KMS-11 (cell line): ENCODE data around the gene ABCB1.

Experiments
- H2AFZ ChIP-seq: fragments of 200-600 bp; sonication (generic); 2 replicates; pipeline ENCODE4 v1.6.1; 2016; ENCODE audit warnings: antibody characterized with exemption, mixed run types, low read depth
- H3K27ac ChIP-seq: fragments of 200-600 bp; sonication (generic); 2 replicates; pipeline ENCODE4 v1.6.1; 2016; ENCODE audit warnings: mild to moderate bottlenecking, mixed run types
- H3K27me3 ChIP-seq: fragments of 200-600 bp; sonication (generic); 2 replicates; pipeline ENCODE4 v1.6.1; 2017; ENCODE audit warnings: mild to moderate bottlenecking, low read depth, mixed run types, moderate library complexity; ENCODE audit not compliant: insufficient read depth
- H3K36me3 ChIP-seq: fragments of 200-600 bp; sonication (generic); 2 replicates; pipeline ENCODE4 v1.6.1; 2017; ENCODE audit warnings: mild to moderate bottlenecking, mixed run types; ENCODE audit not compliant: insufficient read depth
- H3K4me1 ChIP-seq: fragments of 200-600 bp; sonication (generic); 2 replicates; pipeline ENCODE4 v1.6.1; 2016; ENCODE audit warnings: mild to moderate bottlenecking, low read depth, mixed run types; ENCODE audit not compliant: poor library complexity, severe bottlenecking
- H3K4me2 ChIP-seq: fragments of 200-600 bp; sonication (generic); 2 replicates; pipeline ENCODE4 v1.7.0; 2016; ENCODE audit warnings: mild to moderate bottlenecking, mixed run types
- H3K4me3 ChIP-seq: fragments of 200-600 bp; sonication (generic); IDR thresholded peaks from 2 replicates; pipeline ENCODE4 v1.6.1; 2017; ENCODE audit warnings: low read depth, low read length, mixed read lengths; ENCODE audit not compliant: insufficient read depth
- H3K79me2 ChIP-seq: fragments of 200-600 bp; sonication (generic); 2 replicates; pipeline ENCODE4 v1.6.1; 2016; ENCODE audit warnings: low read depth, mixed run types; ENCODE audit not compliant: insufficient read depth
- H3K9ac ChIP-seq: fragments of 200-600 bp; sonication (generic); 2 replicates; pipeline ENCODE4 v1.6.1; 2016; ENCODE audit warnings: mild to moderate bottlenecking, mixed run types
- H4K20me1 ChIP-seq: fragments of 200-600 bp; sonication (generic); 2 replicates; pipeline ENCODE4 v1.6.1; 2016; ENCODE audit warnings: mild to moderate bottlenecking, mixed run types; ENCODE audit not compliant: insufficient read depth
- CTCF ChIP-seq: fragments of 200-600 bp; sonication (generic); conservative IDR thresholded peaks from 2 replicates; pipeline ENCODE4 v1.6.1; 2017; ENCODE audit warnings: low read depth, mild to moderate bottlenecking, antibody characterized with exemption, low read length, moderate library complexity, mixed read lengths

The ABCB1 gene

GRCh38 chr7:87543623-87544022, 57.1 kb downstream of the ABCB1 start:
- H3K4me2 ChIP-seq = no peak overlapping the region
- no peak overlapping the region for H2AFZ ChIP-seq
- H3K36me3 ChIP-seq = no peaks in the 10 kb centered on the region
- no peak overlapping the region for H3K4me3 ChIP-seq
- no peaks in the 10 kb centered on the region for H3K4me1 ChIP-seq
- no peak overlapping the region for H3K27ac ChIP-seq
- H3K9ac ChIP-seq = no peak overlapping the region
- H4K20me1 ChIP-seq = no peaks in the 10 kb centered on the region
- no peak for TF ChIP-seq CTCF
- H3K27me3 ChIP-seq = no peaks in the 10 kb centered on the region
- no peaks in the 10 kb centered on the region for H3K79me2 ChIP-seq

GRCh38 chr7:87541648-87542047, 59.0 kb downstream of the ABCB1 start:
- H3K4me3 ChIP-seq = no peak overlapping the region
- H3K27me3 ChIP-seq = no peaks in the 10 kb centered on the region
- H3K36me3 ChIP-seq = no peaks in the 10 kb centered on the region
- no peak for TF ChIP-seq CTCF
- no peaks in the 10 kb centered on the region for H3K79me2 ChIP-seq
- no peak overlapping the region; the same call in 1 of the 2 replicates for H3K4me2 ChIP-seq
- H3K27ac ChIP-seq = no peak overlapping the region
- no peaks in the 10 kb centered on the region for H3K4me1 ChIP-seq
- no peak overlapping the region for H3K9ac ChIP-seq
- H2AFZ ChIP-seq = no peak overlapping the region
- no peaks in the 10 kb centered on the region for H4K20me1 ChIP-seq

- no peaks in the 10 kb centered on the region for H3K4me1 ChIP-seq
- no peaks in the 10 kb centered on the region for H4K20me1 ChIP-seq
- H3K4me2 ChIP-seq = no peak overlapping the region
- no peaks in the 10 kb centered on the region for H3K36me3 ChIP-seq
- H3K4me3 ChIP-seq = no peak overlapping the region
- no peaks in the 10 kb centered on the region for H3K79me2 ChIP-seq
- H3K27ac ChIP-seq = no peak overlapping the region
- H3K9ac ChIP-seq = no peak overlapping the region
- no peaks in the 10 kb centered on the region for H3K27me3 ChIP-seq
- no peak for TF ChIP-seq CTCF
- H2AFZ ChIP-seq = no peak overlapping the region
These were observed 62.6 kb downstream of the ABCB1 start for GRCh38 chr7:87538052-87538451.

- Histone ChIP-seq H3K9ac (no peak overlapping the region), H3K4me3 (no peak overlapping the region), H3K4me1 (no peaks in the 10 kb centered on the region), H3K27ac (no peak overlapping the region), H3K36me3 (no peaks in the 10 kb centered on the region), H3K27me3 (no peaks in the 10 kb centered on the region), H3K4me2 (no peak overlapping the region), H2AFZ (no peak overlapping the region), H4K20me1 (no peaks in the 10 kb centered on the region), H3K79me2 (no peaks in the 10 kb centered on the region)
- no peak for TF ChIP-seq CTCF
These were observed 66.6 kb downstream of the ABCB1 start for GRCh38 chr7:87534072-87534471.
